Measurements from ENCODE around the gene CRELD2.
A peak's percentile ranks its signal among the peaks of the same experiment; 100 is the strongest.

Gene CRELD2

GRCh38 chr22:49917974-49918910, at the start of gene CRELD2, which contains the start of gene ALG12:
CRELD2 (plus strand) TSS chr22:49918634; CDS start chr22:49918770, 136 bp downstream.
ALG12 (minus strand) TSS chr22:49918438; CDS start chr22:49913765, 4,673 bp downstream.
- DNase-seq, result peak; percentile 97

GRCh38 chr22:49869086-49869830, 49.2 kb upstream of the CRELD2 start:
- DNase-seq, result no peak

GRCh38 chr22:49869845-49870712, 48.4 kb upstream of the CRELD2 start:
- peak; percentile 63 for DNase-seq

- no peak for DNase-seq
Measured at GRCh38 chr22:49871482-49871881, 47.0 kb upstream of the CRELD2 start.

- DNase-seq, result no peak
Measured at GRCh38 chr22:49872347-49872746, 46.1 kb upstream of the CRELD2 start.

- DNase-seq, result no peak
Measured at GRCh38 chr22:49873228-49873940, 45.0 kb upstream of the CRELD2 start.

GRCh38 chr22:49877642-49878041, 40.8 kb upstream of the CRELD2 start:
- no peak for DNase-seq

- no peak for DNase-seq
Measured at GRCh38 chr22:49878206-49878605, 40.2 kb upstream of the CRELD2 start.

- DNase-seq, result no peak
Measured at GRCh38 chr22:49879871-49880270, 38.6 kb upstream of the CRELD2 start.

GRCh38 chr22:49880281-49880680, 38.2 kb upstream of the CRELD2 start:
- DNase-seq, result no peak

GRCh38 chr22:49881856-49882255, 36.6 kb upstream of the CRELD2 start:
- DNase-seq, result no peak

- DNase-seq, result no peak
Measured at GRCh38 chr22:49882519-49883293, 35.7 kb upstream of the CRELD2 start.

GRCh38 chr22:49883294-49883640, 35.2 kb upstream of the CRELD2 start:
- DNase-seq, result no peak

GRCh38 chr22:49884075-49884474, 34.4 kb upstream of the CRELD2 start:
- no peak for DNase-seq

GRCh38 chr22:49884503-49885260, 33.8 kb upstream of the CRELD2 start:
- DNase-seq, result no peak

- no peak for DNase-seq
Measured at GRCh38 chr22:49885281-49885680, 33.2 kb upstream of the CRELD2 start.

- DNase-seq, result no peak
Measured at GRCh38 chr22:49885881-49886280, 32.6 kb upstream of the CRELD2 start.

- no peak for DNase-seq
Measured at GRCh38 chr22:49886346-49887063, 31.9 kb upstream of the CRELD2 start.

GRCh38 chr22:49887064-49887451, 31.4 kb upstream of the CRELD2 start:
- DNase-seq, result no peak

GRCh38 chr22:49887702-49888101, 30.7 kb upstream of the CRELD2 start:
- no peak for DNase-seq

Measured in CD4-positive, alpha-beta T cell treated with Interleukin-12 subunit alpha and Interleukin-12 subunit beta, for 1 hour (primary cell).